AG10803 (cell line): Measurements from ENCODE around the gene RAB40C.

Source experiments
- DNase-seq: peaks from one replicate; pipeline ENCODE4 v3.0.0; 2010; ENCODE audit warnings: low read depth
- H3K4me3 ChIP-seq: 2 replicates; pipeline ENCODE4 v1.5.1; 2011; ENCODE audit warnings: mild to moderate bottlenecking, low read length, control low read depth
- TF ChIP-seq, protein P1 (sequence below): conservative IDR thresholded peaks from 2 replicates; pipeline ENCODE4 v1.5.1; 2011; ENCODE audit warnings: mild to moderate bottlenecking, low read length, control low read depth, inconsistent platforms

RAB40C gene

DNA sequence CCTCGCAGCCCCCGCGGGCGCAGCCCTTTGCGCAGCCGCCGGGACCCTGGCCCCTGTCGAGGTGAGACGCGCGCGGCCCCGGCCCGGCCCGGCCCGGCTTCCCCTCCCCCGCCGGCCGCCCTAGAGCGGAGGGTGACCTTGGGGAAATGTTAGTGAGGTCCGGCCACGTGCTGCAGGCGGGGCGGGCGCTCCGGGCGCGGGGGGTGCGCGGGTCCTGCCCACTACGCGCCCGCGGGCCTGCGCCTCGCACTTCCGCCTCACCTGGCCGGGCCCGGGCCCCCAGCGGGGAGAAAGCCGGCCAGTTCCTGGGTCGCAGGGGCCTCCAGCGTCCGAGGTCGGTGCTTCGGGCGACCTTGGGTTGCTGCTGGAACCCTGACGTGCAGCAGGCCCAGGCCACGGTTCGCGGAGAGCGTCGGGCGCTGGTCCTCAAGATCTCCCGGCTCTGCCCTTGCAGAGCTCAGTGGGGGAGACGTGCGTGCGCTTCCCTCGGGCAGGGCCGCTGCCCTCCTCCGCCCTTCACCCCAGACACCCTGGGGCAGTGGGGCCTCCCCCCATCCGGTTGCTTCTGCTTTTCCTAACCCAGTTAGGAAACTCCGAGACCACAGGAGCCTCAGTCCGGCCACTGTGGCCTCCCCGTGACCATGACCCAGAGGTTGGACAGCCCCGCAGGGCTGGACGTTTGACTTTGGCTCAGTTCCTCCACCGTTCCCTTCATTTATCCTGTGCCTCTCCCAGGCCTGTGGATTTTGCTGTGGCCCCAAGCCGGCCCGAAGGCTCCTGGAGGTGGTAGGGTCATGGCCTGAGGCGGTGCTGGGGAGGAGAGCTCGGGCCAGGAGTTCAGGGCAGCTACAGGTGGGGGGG, 52.6 kb downstream of the RAB40C start:
- TF ChIP-seq, protein P1, sequence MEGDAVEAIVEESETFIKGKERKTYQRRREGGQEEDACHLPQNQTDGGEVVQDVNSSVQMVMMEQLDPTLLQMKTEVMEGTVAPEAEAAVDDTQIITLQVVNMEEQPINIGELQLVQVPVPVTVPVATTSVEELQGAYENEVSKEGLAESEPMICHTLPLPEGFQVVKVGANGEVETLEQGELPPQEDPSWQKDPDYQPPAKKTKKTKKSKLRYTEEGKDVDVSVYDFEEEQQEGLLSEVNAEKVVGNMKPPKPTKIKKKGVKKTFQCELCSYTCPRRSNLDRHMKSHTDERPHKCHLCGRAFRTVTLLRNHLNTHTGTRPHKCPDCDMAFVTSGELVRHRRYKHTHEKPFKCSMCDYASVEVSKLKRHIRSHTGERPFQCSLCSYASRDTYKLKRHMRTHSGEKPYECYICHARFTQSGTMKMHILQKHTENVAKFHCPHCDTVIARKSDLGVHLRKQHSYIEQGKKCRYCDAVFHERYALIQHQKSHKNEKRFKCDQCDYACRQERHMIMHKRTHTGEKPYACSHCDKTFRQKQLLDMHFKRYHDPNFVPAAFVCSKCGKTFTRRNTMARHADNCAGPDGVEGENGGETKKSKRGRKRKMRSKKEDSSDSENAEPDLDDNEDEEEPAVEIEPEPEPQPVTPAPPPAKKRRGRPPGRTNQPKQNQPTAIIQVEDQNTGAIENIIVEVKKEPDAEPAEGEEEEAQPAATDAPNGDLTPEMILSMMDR = no peak
- DNase-seq = no peak

GRCh38 chr16:643050-643368, 53.1 kb downstream of the RAB40C start:
- peak overlapping the region; percentile 77 for H3K4me3 ChIP-seq
- TF ChIP-seq, protein P1 = no peak
- no peak for DNase-seq

More for the DNA sequence above, 52.6 kb downstream of the RAB40C start:
- H3K4me3 ChIP-seq = peak overlapping the region; percentile 77

GRCh38 chr16:644556-644955, 54.7 kb downstream of the RAB40C start:
- DNase-seq = no peak
- H3K4me3 ChIP-seq = no peak overlapping the region
- TF ChIP-seq, protein P1 = no peak

DNA sequence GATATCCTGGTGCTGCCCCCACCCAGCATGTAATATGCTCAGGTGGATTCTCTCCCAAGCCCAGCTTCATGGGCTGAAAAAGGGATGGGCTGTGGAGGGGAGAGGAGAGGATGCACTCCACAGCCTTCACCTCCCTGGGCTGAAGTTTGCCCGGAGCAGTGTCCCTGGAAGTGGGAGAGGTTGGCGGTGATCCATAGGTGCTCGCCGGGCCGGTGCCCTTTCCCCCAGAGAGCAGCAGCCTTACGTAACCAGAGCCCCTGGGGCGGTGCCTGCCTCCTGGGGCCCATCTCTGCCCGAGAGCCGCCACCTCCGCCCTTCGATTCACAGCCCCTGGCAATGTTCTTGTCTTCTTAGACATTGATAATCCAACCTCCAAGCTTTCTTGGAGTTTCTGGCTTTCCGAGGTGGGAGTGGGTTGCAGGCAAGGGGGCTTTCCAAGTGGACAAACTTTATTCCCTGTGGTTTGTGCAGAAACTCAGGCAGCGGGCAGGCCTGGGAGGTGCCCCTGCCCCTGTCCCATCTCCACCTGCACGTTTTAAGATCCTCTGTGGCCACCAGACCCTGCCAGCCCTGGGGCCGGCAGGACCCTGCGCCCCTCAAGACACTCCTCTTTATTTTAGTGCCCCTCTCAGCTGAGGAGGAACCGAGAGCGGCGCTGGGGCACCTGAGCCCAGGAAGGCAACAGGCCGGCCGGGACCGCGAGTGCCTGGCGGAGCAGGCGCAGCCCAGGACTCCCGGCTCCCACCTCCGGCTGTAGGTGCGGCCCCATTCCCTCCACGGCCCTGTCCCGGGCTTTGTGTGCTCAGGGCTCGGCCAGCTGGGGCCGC, 56.2 kb downstream of the RAB40C start:
- TF ChIP-seq, protein P1 = no peak
- H3K4me3 ChIP-seq = no peak overlapping the region
- DNase-seq = no peak

DNA sequence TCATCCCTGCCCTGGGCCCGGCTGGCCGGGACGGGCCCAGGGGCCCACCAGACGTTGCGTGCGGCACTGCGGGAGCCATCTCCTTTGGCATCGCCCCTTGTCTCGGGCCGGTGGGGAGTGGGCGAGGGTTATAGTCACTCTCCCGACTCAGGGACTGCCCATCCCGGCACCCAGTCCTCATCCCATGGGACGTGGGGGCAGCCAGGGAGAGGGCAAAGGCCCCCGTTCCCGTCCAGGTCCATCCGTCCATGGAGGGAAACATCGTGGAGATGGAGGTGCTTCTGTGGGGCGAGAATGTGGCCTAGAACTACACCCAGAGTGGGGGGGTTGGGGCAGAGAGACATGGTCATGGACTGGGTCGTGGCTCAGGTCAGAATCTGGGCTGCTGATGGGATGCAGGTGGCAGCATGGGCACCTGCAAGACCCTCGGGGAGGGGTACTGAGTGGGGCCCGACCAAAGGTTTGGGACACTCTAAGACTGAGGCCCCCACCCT, 56.9 kb downstream of the RAB40C start:
- no peak overlapping the region for H3K4me3 ChIP-seq
- TF ChIP-seq, protein P1 = no peak
- no peak for DNase-seq

- TF ChIP-seq, protein P1 = no peak
- H3K4me3 ChIP-seq = no peak overlapping the region
- DNase-seq = no peak
Measured at GRCh38 chr16:647173-647902, 57.5 kb downstream of the RAB40C start.
